Activated T-cell treated with anti-CD3 and anti-CD28 coated beads, Interleukin-2, amount 50 U/mL, for 72 hours (primary cell): ENCODE results near the gene IFNK. TPM values are rescaled to one million over a fixed set of nuclear protein-coding genes. Genes with fewer than 3 reads are reported as not detected.
A peak's percentile ranks its signal among the peaks of the same experiment; 100 is the strongest.

Experiments used
- ATAC-seq, 2 donors: fragments of 150-1000 bp; cut with Tn5 transposase; replicated peaks in 1 of 2; 2 replicates each; pipeline ENCODE4 v1.10.0; 2021; ENCODE audit warnings: moderate library complexity in 2 of 2, mild to moderate bottlenecking in 1 of 2
- DNase-seq, 2 donors: peaks; one replicate each; pipeline ENCODE4 v3.0.0; 2021 to 2022; ENCODE audit warnings: mixed read lengths in 1 of 2
- H3K27ac Mint-ChIP-seq: one replicate; pipeline ENCODE4 v1.8.0; 2022; ENCODE audit warnings: mild to moderate bottlenecking, moderate library complexity, mixed read lengths
- H3K27me3 Mint-ChIP-seq: one replicate; pipeline ENCODE4 v1.8.0; 2022; ENCODE audit warnings: low read depth, mixed read lengths
- H3K36me3 Mint-ChIP-seq, 2 donors: one replicate each; pipeline ENCODE4 v1.8.0; 2022; ENCODE audit warnings: mixed read lengths in 2 of 2, mild to moderate bottlenecking in 1 of 2; ENCODE audit not compliant: insufficient read depth in 2 of 2
- H3K4me1 Mint-ChIP-seq: one replicate; pipeline ENCODE4 v1.8.0; 2022; ENCODE audit warnings: low read depth, mixed read lengths
- H3K4me3 Mint-ChIP-seq, 2 donors: one replicate each; pipeline ENCODE4 v1.8.0; 2022; ENCODE audit warnings: mild to moderate bottlenecking in 2 of 2, mixed read lengths in 2 of 2, moderate library complexity in 2 of 2
- H3K9me3 Mint-ChIP-seq, 2 donors: one replicate each; pipeline ENCODE4 v1.8.0; 2022; ENCODE audit warnings: mixed read lengths in 2 of 2
- total RNA-seq, 2 donors: library from RNA; stranded (reverse); gene quantifications; one replicate each; pipeline ENCODE4 v1.2.3, GENCODE V29; 2022

Gene IFNK
- total RNA-seq, 2 donors from 2014 or later: not detected

GRCh38 chr9:27519466-27520465, 4.3 kb upstream of the IFNK start:
- H3K9me3 Mint-ChIP-seq: no peaks in the 10 kb centered on the region

DNA sequence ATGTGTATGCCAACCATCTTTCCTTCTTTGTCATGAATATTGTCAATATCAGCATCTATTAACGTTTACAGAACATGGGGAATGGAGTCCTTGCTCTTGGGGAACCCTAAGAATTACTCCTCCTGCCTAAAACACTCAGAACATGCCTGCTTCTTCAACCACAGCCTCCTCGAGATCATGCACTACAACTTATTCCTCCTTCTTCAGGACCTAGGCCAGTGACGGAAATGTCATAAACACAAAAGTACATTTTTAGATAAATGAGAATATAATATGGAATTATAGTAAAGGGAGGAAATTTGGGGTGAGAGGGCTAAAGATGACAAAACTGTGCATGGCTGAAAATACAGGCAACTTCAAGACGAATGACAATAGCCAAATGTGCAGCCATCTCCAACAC, 3.1 kb upstream of the IFNK start:
- DNase-seq: no peak
- Mint-ChIP-seq H3K4me1 (peaks cover 9% of the 10 kb centered on the region), H3K9me3 (no peaks in the 10 kb centered on the region), H3K27me3 (no peaks in the 10 kb centered on the region), H3K27ac (no peak overlapping the region), H3K36me3 (no peaks in the 10 kb centered on the region), H3K4me3 (no peak overlapping the region)
- no peak for ATAC-seq

More at GRCh38 chr9:27519466-27520465, 4.3 kb upstream of the IFNK start:
- DNase-seq (no peak), ATAC-seq (no peak)
- Mint-ChIP-seq H3K36me3 (no peaks in the 10 kb centered on the region), H3K27me3 (no peaks in the 10 kb centered on the region), H3K4me3 (no peak overlapping the region), H3K27ac (no peak overlapping the region), H3K4me1 (peaks cover 5% of the 10 kb centered on the region)

DNA sequence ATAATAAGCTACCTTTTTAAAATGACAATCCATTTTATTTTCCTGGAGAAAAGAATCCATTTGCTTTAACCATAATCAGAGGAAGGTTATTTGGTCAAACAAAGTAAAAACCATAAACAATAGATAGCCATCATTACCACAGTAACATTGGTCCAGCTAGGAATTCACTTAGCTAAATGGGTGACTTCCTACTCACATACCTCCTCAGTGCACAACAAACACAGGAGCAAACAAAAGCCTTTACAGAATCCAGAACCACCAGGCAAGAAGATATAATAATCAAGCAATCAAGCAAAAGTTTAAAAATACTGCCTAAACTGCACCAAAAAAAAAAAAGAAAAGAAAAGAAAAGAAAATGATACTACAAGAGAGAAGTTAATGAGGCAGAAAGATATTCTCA, 949 bp upstream of the IFNK start:
- Mint-ChIP-seq H3K9me3 (no peaks in the 10 kb centered on the region), H3K4me3 (no peak overlapping the region), H3K4me1 (peaks cover 11% of the 10 kb centered on the region), H3K27me3 (peaks cover 15% of the 10 kb centered on the region), H3K36me3 (no peaks in the 10 kb centered on the region), H3K27ac (peak overlapping the region; percentile 59)
- no peak for DNase-seq
- ATAC-seq: no peak

DNA sequence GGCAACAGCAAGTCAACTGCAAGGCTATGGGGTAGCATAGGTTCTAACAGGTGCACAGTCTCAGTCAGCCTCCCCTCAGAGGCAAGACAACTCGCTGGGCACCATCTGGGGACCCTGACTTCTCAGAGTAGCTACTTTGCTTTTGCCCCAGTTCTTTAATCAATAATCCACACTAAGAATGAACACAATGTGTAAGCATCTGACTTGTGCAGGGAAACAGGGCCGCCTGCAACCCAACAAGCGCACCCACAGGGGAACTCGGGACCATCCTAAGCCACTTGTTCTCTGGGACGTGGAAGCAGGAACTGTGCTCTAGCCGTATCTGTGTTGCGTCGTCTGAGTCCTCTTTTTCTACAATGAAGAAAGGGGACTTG, 3.6 kb downstream of the IFNK start:
- Mint-ChIP-seq H3K9me3 (no peaks in the 10 kb centered on the region), H3K4me1 (peaks cover 17% of the 10 kb centered on the region), H3K36me3 (no peaks in the 10 kb centered on the region), H3K4me3 (peak overlapping the region; percentile 87 to 91), H3K27ac (no peak overlapping the region), H3K27me3 (peaks cover 22% of the 10 kb centered on the region)
- DNase-seq (no peak), ATAC-seq (no peak)

- Mint-ChIP-seq H3K9me3 (no peaks in the 10 kb centered on the region), H3K27me3 (peaks cover 22% of the 10 kb centered on the region), H3K4me1 (peaks cover 17% of the 10 kb centered on the region), H3K27ac (no peak overlapping the region), H3K4me3 (peak overlapping the region; percentile 87 to 91), H3K36me3 (no peaks in the 10 kb centered on the region)
- peak; percentile 53 to 62 for DNase-seq
- peak; percentile 40 to 51 for ATAC-seq
Observed at GRCh38 chr9:27528076-27528885, 4.2 kb downstream of the IFNK start.

GRCh38 chr9:27528886-27529315, 4.8 kb downstream of the IFNK start:
- ATAC-seq (peak; percentile 72 to 79), DNase-seq (peak; percentile 57 to 61)
- Mint-ChIP-seq H3K27me3 (peaks cover 22% of the 10 kb centered on the region), H3K36me3 (no peaks in the 10 kb centered on the region), H3K4me3 (peak overlapping the region; percentile 87 to 91), H3K9me3 (no peaks in the 10 kb centered on the region), H3K27ac (no peak overlapping the region), H3K4me1 (peaks cover 17% of the 10 kb centered on the region)

DNA sequence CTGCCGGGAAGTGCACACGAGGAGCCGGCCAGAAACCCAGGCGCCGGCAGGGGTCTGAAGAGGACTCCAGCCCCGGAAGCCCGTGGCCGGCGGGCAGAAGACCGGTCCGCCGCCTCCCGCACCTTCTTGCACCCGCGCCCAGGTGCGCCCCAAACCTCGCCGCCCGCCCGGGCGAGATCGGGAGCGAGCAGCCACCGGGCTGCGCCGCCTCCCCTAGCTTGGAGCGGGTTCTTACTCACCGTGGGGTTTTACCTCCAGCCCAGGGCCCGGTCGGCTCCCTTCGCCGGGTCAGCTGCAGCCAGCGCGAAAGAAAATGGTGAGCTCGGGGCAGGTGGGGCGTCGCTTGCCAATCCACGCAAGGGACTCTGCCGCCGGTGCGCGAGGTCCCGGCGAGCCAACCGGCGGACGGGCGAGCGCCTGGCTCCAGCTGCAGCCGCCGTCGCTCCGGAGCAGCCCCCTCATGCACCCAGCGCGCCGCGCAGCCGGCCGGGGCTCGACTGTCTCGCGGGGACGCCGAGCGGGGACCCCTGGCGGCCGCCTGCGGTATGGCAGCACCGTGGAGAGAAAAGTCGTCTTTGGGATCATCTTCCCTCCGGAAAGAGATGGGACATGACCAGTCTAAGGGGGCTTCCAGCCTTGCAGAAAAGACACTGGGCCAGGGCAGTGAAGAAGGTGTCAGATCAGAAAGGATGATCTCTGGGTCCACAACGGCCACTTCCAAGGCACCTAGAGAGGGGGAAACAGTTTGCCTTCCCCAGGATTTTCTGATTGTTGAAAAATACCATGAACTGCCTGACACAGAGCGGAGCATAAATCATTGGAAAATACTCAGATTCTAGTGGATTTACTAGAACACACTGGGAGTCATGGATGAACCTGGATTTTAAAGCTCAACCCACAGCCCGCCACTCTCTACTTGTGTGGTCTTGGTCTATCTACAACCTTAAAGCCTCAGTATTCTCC, 5.5 kb downstream of the IFNK start, which contains the start of gene MOB3B:
Gene MOB3B, minus strand, starts transcription at position 499 of the 963 bp plus-strand sequence. CDS start 74,264 bp downstream, outside the sequence.
- peak; percentile 81 to 88 for DNase-seq
- peaks cover 13% of the 10 kb centered on the region for H3K4me1 Mint-ChIP-seq
- H3K27me3 Mint-ChIP-seq: peaks cover 22% of the 10 kb centered on the region
- no peaks in the 10 kb centered on the region for H3K36me3 Mint-ChIP-seq
- H3K9me3 Mint-ChIP-seq: no peaks in the 10 kb centered on the region
- peak; percentile 86 to 88 for ATAC-seq
- peak within 1 kb of the TSS; percentile 87 to 91 for H3K4me3 Mint-ChIP-seq
- no peak within 1 kb of the TSS for H3K27ac Mint-ChIP-seq

DNA sequence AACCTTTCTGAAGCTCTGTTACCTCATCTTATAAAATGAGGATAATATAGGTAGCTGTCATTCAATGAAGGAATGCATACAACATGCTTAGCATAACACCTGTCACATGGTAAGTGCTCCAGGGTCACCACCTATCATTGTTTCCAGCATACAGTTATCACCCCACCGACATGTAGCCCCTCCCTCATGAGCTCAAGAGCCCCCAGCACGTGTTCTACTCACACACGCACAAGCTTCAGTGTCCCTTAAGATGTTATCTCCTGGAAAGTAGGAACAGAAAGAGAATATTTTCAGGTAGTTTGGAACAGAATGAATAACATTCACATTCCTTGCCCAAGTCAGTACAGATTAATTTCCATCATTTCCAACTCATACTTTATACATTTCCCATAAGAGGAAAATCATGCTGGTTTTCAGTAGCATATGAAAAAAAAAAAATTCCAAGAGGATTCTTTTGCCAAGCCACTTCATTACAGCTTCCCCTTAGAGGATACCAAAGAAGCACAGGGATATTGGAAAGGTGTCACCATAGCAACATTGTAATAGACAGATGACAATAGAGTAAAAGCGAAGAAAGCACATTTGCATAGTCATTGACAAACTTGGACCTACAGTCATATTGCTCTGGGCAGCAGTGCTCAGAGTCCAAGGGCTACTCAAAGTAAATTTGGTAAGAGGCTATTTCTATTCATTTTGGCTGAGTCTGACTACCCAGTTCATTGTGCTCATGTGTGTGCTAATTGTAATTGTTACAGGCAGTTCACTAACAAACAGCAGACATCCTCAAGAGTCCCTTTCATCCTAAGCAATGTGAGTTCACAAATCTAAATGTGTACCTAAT, 7.0 kb downstream of the IFNK start:
- ATAC-seq (no peak), DNase-seq (no peak)
- H3K27me3 Mint-ChIP-seq: peaks cover 22% of the 10 kb centered on the region
- H3K9me3 Mint-ChIP-seq: no peaks in the 10 kb centered on the region
- H3K4me3 Mint-ChIP-seq: no peak overlapping the region
- peaks cover 8% of the 10 kb centered on the region for H3K4me1 Mint-ChIP-seq
- peaks cover 0 to 2% of the 10 kb centered on the region in 2 donors for H3K36me3 Mint-ChIP-seq
- no peak overlapping the region for H3K27ac Mint-ChIP-seq

DNA sequence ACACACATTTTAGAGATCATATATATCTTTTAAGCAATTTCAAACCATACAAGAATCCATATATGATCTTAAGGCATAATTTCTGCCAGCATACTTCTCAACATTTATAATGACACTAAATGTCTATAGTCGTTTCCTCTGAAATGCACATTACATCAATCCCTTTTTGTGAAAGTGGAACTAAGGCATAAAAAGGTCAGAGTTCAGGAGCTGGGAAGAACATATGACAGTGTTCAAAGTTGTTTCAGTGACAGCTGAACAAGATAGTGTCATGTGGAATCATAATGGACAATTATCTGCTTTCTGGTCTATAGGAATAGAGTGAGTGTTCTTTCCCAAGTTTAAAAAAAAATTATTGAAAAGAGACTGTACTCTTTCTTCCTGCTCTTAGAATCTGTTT, 8.0 kb downstream of the IFNK start:
- ATAC-seq: no peak
- no peak for DNase-seq
- H3K4me1 Mint-ChIP-seq: peaks cover 8% of the 10 kb centered on the region
- H3K9me3 Mint-ChIP-seq: no peaks in the 10 kb centered on the region
- H3K36me3 Mint-ChIP-seq: peaks cover 0 to 2% of the 10 kb centered on the region in 2 donors
- H3K27me3 Mint-ChIP-seq: peaks cover 15% of the 10 kb centered on the region
- H3K27ac Mint-ChIP-seq: no peak overlapping the region
- no peak overlapping the region for H3K4me3 Mint-ChIP-seq

DNA sequence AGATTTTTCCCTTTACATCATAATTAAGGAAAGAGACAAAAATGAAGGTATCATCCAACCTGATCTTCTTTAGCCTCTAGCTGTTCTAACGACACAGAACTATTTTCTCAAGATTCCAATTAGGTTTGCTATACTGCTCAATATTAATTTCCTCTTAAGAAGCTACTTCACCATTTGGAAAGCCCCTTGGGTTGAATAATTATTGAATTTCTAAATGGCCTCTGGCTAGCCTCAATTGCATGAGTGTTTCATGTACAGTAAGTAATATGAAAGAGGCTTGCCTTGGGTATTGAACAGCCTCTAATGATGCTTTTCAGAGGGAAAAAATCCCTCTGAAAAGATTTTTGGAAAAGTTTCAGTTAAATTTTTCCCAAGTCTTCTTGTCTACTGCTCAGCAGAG, 9.2 kb downstream of the IFNK start:
- Mint-ChIP-seq H3K4me3 (no peak overlapping the region), H3K9me3 (no peaks in the 10 kb centered on the region), H3K4me1 (peaks cover 4% of the 10 kb centered on the region), H3K27me3 (peaks cover 6% of the 10 kb centered on the region), H3K36me3 (peaks cover 0 to 2% of the 10 kb centered on the region in 2 donors), H3K27ac (no peak overlapping the region)
- no peak for DNase-seq
- ATAC-seq: no peak

DNA sequence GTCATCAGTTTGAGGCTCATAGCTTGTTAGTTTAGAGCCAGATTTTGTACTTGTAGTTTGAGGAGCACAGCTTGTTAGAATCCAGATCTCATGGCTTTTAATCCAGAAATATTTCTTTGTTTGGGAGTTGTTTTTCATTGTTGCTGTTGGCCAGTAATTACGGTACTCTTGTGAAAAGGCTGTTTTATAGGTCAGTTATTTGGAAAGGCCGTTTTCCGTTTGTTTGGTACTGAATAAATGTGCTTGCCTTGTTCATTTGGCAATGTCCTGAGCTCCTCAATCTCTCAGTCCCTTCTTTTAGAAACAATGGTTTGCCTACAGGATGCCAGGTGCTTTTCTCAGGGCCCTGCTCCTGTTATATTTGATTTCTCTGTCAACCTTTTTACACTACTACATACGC, 10.0 kb downstream of the IFNK start:
- H3K36me3 Mint-ChIP-seq: peaks cover 0 to 2% of the 10 kb centered on the region in 2 donors

More for the DNA sequence above, 10.0 kb downstream of the IFNK start:
- ATAC-seq (no peak), DNase-seq (no peak)
- no peaks in the 10 kb centered on the region for H3K9me3 Mint-ChIP-seq
- no peak overlapping the region for H3K4me3 Mint-ChIP-seq
- peaks cover 4% of the 10 kb centered on the region for H3K4me1 Mint-ChIP-seq
- H3K27me3 Mint-ChIP-seq: peaks cover 5% of the 10 kb centered on the region
- H3K27ac Mint-ChIP-seq: no peak overlapping the region
